HCT116 (cell line): Measurements from ENCODE around the gene C9. TPM values are rescaled to one million over a fixed set of nuclear protein-coding genes. Genes with fewer than 3 reads are reported as not detected.

Source experiments
- ATAC-seq: fragments of 200-7000 bp; cut with Tn5 transposase; 2 replicates; pipeline ENCODE4 v1.9.1; 2020; ENCODE audit warnings: mild to moderate bottlenecking, moderate library complexity
- BruUV-seq: library from RNA; stranded (reverse); fragments of 400-500 nt; replicated peaks from 2 replicates; lab custom pipeline; 2021; lab: Mats Ljungman, UMichigan
- CTCF ChIA-PET: fragments of 300-600 bp; sonication (Branson Sonifier 250); formaldehyde crosslinking; loops from one replicate; lab custom pipeline; 2021; ENCODE audit warnings: antibody characterized with exemption; lab: Charles Lee
- POLR2A ChIA-PET: fragments of 300-600, 350-600 bp; sonication (Branson Sonifier 250); formaldehyde crosslinking; loops from one replicate; lab custom pipeline; 2021; ENCODE audit warnings: antibody characterized with exemption; lab: Charles Lee
- RAD21 ChIA-PET, 2 experiments: fragments of 300-600 bp; sonication (Branson Sonifier 250); formaldehyde crosslinking; loops; one replicate each; lab custom pipeline; 2023; ENCODE audit warnings: low total read pairs in 2 of 2; ENCODE audit not compliant: uncharacterized antibody in 2 of 2, unreplicated experiment in 2 of 2, low non-redundant PET in 1 of 2; lab: Charles Lee
- DNase-seq: peaks from one replicate; pipeline ENCODE4 v3.0.0-alpha.2; 2010; ENCODE audit warnings: low read depth, low spot score
- H2AFZ ChIP-seq: fragments of 200-600 bp; shearing (Covaris generic), sonication (generic); 2 replicates; pipeline ENCODE4 v1.6.1; 2017; ENCODE audit warnings: low read depth, mixed run types, mixed read lengths, antibody characterized with exemption, low read length; ENCODE audit not compliant: poor library complexity, severe bottlenecking
- H3K27ac ChIP-seq: 2 replicates; pipeline ENCODE4 v1.5.1; 2012; ENCODE audit warnings: low read depth, low read length
- H3K27me3 ChIP-seq: fragments of 200-600 bp; sonication (generic); 2 replicates; pipeline ENCODE4 v1.6.1; 2016; ENCODE audit warnings: mixed run types, low read length, mixed read lengths; ENCODE audit not compliant: insufficient read depth
- H3K36me3 ChIP-seq, 2 experiments: fragments of 200-500 bp in 1 of 2; fragments of 200-600 bp in 1 of 2; sonication (Bioruptor generic) in 1 of 2; sonication (generic) in 1 of 2; 2 replicates each; pipeline versions ENCODE4 v1.5.1 to v1.6.1; 2014 to 2016; ENCODE audit warnings: low read length in 2 of 2, inconsistent platforms in 1 of 2, mixed read lengths in 1 of 2, mixed run types in 1 of 2; ENCODE audit not compliant: insufficient read depth in 2 of 2, control insufficient read depth in 1 of 2
- H3K4me1 ChIP-seq, 2 experiments: fragments of 200-600 bp in 1 of 2; sonication (generic) in 1 of 2; 2 replicates each; pipeline versions ENCODE4 v1.5.1 to v1.6.1; 2012 to 2017; ENCODE audit warnings: low read length in 2 of 2, inconsistent platforms in 1 of 2, mild to moderate bottlenecking in 1 of 2, mixed read lengths in 1 of 2, mixed run types in 1 of 2, moderate library complexity in 1 of 2; ENCODE audit not compliant: insufficient read depth in 2 of 2, control insufficient read depth in 1 of 2
- H3K4me2 ChIP-seq: fragments of 200-600 bp; sonication (generic); 2 replicates; pipeline ENCODE4 v1.6.1; 2017; ENCODE audit warnings: mixed run types, low read length, mixed read lengths
- H3K4me3 ChIP-seq, 2 experiments: fragments of 200-600 bp in 1 of 2; sonication (generic) in 1 of 2; replicated peaks in 1 of 2; 2 replicates each; pipeline ENCODE4 v1.5.1; 2011 to 2016; ENCODE audit warnings: low read length in 2 of 2, control low read depth in 1 of 2, low read depth in 1 of 2, mild to moderate bottlenecking in 1 of 2, mixed read lengths in 1 of 2, mixed run types in 1 of 2
- H3K79me2 ChIP-seq: fragments of 200-600 bp; sonication (generic); 2 replicates; pipeline ENCODE4 v1.6.1; 2017; ENCODE audit warnings: mild to moderate bottlenecking, mixed run types, low read length, moderate library complexity, mixed read lengths; ENCODE audit not compliant: insufficient read depth
- H3K9ac ChIP-seq: fragments of 200-600 bp; sonication (generic); 2 replicates; pipeline ENCODE4 v1.6.1; 2016; ENCODE audit warnings: low read length, mixed read lengths
- H3K9me2 ChIP-seq: fragments of 200-600 bp; sonication (generic), shearing (Covaris generic); 2 replicates; pipeline ENCODE4 v1.6.1; 2017; ENCODE audit warnings: mixed run types, mild to moderate bottlenecking, moderate library complexity; ENCODE audit not compliant: insufficient read depth
- H3K9me3 ChIP-seq, 2 experiments: fragments of 200-500 bp in 1 of 2; fragments of 200-600 bp in 1 of 2; sonication (Bioruptor generic) in 1 of 2; sonication (generic) in 1 of 2; 2 replicates each; pipeline ENCODE4 v1.6.1; 2014 to 2017; ENCODE audit warnings: low read length in 2 of 2, mixed read lengths in 2 of 2, inconsistent platforms in 1 of 2, low read depth in 1 of 2, mild to moderate bottlenecking in 1 of 2, mixed run types in 1 of 2, moderate library complexity in 1 of 2; ENCODE audit not compliant: control insufficient read depth in 1 of 2, insufficient read depth in 1 of 2
- H4K20me1 ChIP-seq: fragments of 200-600 bp; sonication (generic), shearing (Covaris generic); 2 replicates; pipeline ENCODE4 v1.6.1; 2017; ENCODE audit warnings: mixed run types, mild to moderate bottlenecking, moderate library complexity; ENCODE audit not compliant: insufficient read depth
- CBX3 ChIP-seq: IDR thresholded peaks from 2 replicates; pipeline ENCODE4 v1.6.1; 2012; ENCODE audit warnings: low read depth
- CEBPB ChIP-seq: IDR thresholded peaks from 2 replicates; pipeline ENCODE4 v1.6.1; 2012; ENCODE audit warnings: low read depth
- CTCF ChIP-seq, 3 experiments: fragments of 200-600 bp in 1 of 3; sonication (generic) in 1 of 3; IDR thresholded peaks in 2 of 3; conservative IDR thresholded peaks in 1 of 3; 2 replicates each; pipeline ENCODE4 v1.5.1; 2012 to 2017; ENCODE audit warnings: low read depth in 2 of 3, low read length in 2 of 3, antibody characterized with exemption in 1 of 3, borderline replicate concordance in 1 of 3, control low read depth in 1 of 3, mild to moderate bottlenecking in 1 of 3, mixed read lengths in 1 of 3, mixed run types in 1 of 3, moderate library complexity in 1 of 3; ENCODE audit not compliant: insufficient read depth in 1 of 3
- EGR1 ChIP-seq: IDR thresholded peaks from 2 replicates; pipeline ENCODE4 v1.6.1; 2012; ENCODE audit warnings: low read depth
- ELF1 ChIP-seq: IDR thresholded peaks from 2 replicates; pipeline ENCODE4 v1.6.1; 2012; ENCODE audit warnings: low read depth, borderline replicate concordance
- EZH2 ChIP-seq: fragments of 200-600 bp; sonication (generic); IDR thresholded peaks from 2 replicates; pipeline ENCODE4 v1.6.1; 2017; ENCODE audit warnings: antibody characterized with exemption, mixed run types
- EZH2phosphoT487 ChIP-seq: fragments of 200-600 bp; IDR thresholded peaks from 2 replicates; pipeline ENCODE4 v1.6.1; 2018; ENCODE audit warnings: antibody characterized with exemption, borderline replicate concordance
- FOSL1 ChIP-seq: IDR thresholded peaks from 2 replicates; pipeline ENCODE4 v1.6.1; 2012; ENCODE audit warnings: low read depth
- MAX ChIP-seq: IDR thresholded peaks from 2 replicates; pipeline ENCODE4 v1.6.1; 2012
- POLR2A ChIP-seq: IDR thresholded peaks from 2 replicates; pipeline ENCODE4 v1.7.0; 2011; ENCODE audit warnings: borderline replicate concordance; ENCODE audit not compliant: insufficient read depth, insufficient read length; ENCODE audit errors: extremely low read depth
- POLR2AphosphoS5 ChIP-seq: IDR thresholded peaks from 2 replicates; pipeline ENCODE4 v1.6.1; 2011; ENCODE audit warnings: mild to moderate bottlenecking, low read depth, low read length, moderate library complexity
- RAD21 ChIP-seq: IDR thresholded peaks from 2 replicates; pipeline ENCODE4 v1.6.1; 2012; ENCODE audit warnings: low read depth, mild to moderate bottlenecking
- REST ChIP-seq: IDR thresholded peaks from 2 replicates; pipeline ENCODE4 v1.6.1; 2012; ENCODE audit warnings: low read depth
- SRF ChIP-seq: IDR thresholded peaks from 2 replicates; pipeline ENCODE4 v1.6.1; 2012; ENCODE audit warnings: low read depth
- TCF7L2 ChIP-seq: IDR thresholded peaks from 2 replicates; pipeline ENCODE4 v1.7.0; 2011; ENCODE audit warnings: borderline replicate concordance, inconsistent platforms; ENCODE audit not compliant: insufficient read depth, insufficient read length; ENCODE audit errors: extremely low read depth
- ZNF274 ChIP-seq: fragments of 200-500 bp; sonication (Bioruptor generic); IDR thresholded peaks from 2 replicates; pipeline ENCODE4 v1.6.1; 2014; ENCODE audit warnings: mild to moderate bottlenecking, low read depth, low read length, inconsistent platforms
- intact Hi-C: fragments of 100-400 bp; cut with micrococcal nuclease; formaldehyde crosslinking; loops from 2 replicates; pipeline ENCODE4 v1.10.0; 2022
- total RNA-seq: library from RNA; stranded (reverse); gene quantifications from one replicate; pipeline ENCODE4 v1.2.1, GENCODE V29; 2021; ENCODE audit not compliant: unreplicated experiment

Gene C9
- total RNA-seq, 1 experiment from 2014 or later = 0.34 TPM

- H3K4me2 ChIP-seq = no peak overlapping the region
- no peak for DNase-seq
- H2AFZ ChIP-seq = no peak overlapping the region
- ATAC-seq = no peak
- no peak overlapping the region for H3K27ac ChIP-seq
- CTCF ChIA-PET = interaction anchor here (1.3 kb wide), 1 partner anchor 40 kb away, joined by 3 read pairs; no protein-coding TSS in a partner anchor
- no peaks in the 10 kb centered on the region for H3K4me1 ChIP-seq
- no TSS peak for BruUV-seq
- intact Hi-C loops = loop anchor here (5.0 kb wide), 1 partner anchor 33 kb away; no protein-coding TSS in a partner anchor
- no peak overlapping the region for H3K4me3 ChIP-seq
- H3K9me3 ChIP-seq = no peaks in the 10 kb centered on the region
- no peaks in the 10 kb centered on the region for H4K20me1 ChIP-seq
- no peaks in the 10 kb centered on the region for H3K27me3 ChIP-seq
- no peaks in the 10 kb centered on the region for H3K36me3 ChIP-seq
- TF ChIP-seq REST (no peak), ELF1 (no peak), SRF (no peak), MAX (no peak), FOSL1 (no peak), CEBPB (no peak), CBX3 (no peak), RAD21 (no peak), TCF7L2 (no peak), POLR2A (no peak), EZH2 (no peak), CTCF (IDR thresholded peaks at IDR 0.05 in 2 of 3, conservative IDR thresholded peaks at IDR 0.05 in 1 of 3; ENCODE audit: borderline replicate concordance in 1 of 3, insufficient read depth in 1 of 3, low read depth in 2 of 3, low read length in 2 of 3) (no peak), EZH2phosphoT487 (no peak), EGR1 (no peak), POLR2AphosphoS5 (no peak), ZNF274 (no peak)
- TF ChIP-seq, all 23 proteins: peak for 0
- no peak overlapping the region for H3K9ac ChIP-seq
- no peaks in the 10 kb centered on the region for H3K9me2 ChIP-seq
- POLR2A ChIA-PET = no interaction called here
- H3K79me2 ChIP-seq = no peaks in the 10 kb centered on the region
- RAD21 ChIA-PET = no interaction called here
Observed at GRCh38 chr5:39274398-39275085, 89.8 kb downstream of the C9 start.
